ENCODE data around the gene RPS27L. TPM values are rescaled to one million over a fixed set of nuclear protein-coding genes. Genes with fewer than 3 reads are reported as not detected.

The RPS27L gene
- total and polyA plus RNA-seq, 2 of the 8 experiments (the other 6 are each of a cell fraction or from before 2014, with no cell fraction given): 115 to 143 TPM

GRCh38 chr15:63185206-63185605, 27.9 kb upstream of the RPS27L start (continued):
- TF ChIP-seq, protein P1, sequence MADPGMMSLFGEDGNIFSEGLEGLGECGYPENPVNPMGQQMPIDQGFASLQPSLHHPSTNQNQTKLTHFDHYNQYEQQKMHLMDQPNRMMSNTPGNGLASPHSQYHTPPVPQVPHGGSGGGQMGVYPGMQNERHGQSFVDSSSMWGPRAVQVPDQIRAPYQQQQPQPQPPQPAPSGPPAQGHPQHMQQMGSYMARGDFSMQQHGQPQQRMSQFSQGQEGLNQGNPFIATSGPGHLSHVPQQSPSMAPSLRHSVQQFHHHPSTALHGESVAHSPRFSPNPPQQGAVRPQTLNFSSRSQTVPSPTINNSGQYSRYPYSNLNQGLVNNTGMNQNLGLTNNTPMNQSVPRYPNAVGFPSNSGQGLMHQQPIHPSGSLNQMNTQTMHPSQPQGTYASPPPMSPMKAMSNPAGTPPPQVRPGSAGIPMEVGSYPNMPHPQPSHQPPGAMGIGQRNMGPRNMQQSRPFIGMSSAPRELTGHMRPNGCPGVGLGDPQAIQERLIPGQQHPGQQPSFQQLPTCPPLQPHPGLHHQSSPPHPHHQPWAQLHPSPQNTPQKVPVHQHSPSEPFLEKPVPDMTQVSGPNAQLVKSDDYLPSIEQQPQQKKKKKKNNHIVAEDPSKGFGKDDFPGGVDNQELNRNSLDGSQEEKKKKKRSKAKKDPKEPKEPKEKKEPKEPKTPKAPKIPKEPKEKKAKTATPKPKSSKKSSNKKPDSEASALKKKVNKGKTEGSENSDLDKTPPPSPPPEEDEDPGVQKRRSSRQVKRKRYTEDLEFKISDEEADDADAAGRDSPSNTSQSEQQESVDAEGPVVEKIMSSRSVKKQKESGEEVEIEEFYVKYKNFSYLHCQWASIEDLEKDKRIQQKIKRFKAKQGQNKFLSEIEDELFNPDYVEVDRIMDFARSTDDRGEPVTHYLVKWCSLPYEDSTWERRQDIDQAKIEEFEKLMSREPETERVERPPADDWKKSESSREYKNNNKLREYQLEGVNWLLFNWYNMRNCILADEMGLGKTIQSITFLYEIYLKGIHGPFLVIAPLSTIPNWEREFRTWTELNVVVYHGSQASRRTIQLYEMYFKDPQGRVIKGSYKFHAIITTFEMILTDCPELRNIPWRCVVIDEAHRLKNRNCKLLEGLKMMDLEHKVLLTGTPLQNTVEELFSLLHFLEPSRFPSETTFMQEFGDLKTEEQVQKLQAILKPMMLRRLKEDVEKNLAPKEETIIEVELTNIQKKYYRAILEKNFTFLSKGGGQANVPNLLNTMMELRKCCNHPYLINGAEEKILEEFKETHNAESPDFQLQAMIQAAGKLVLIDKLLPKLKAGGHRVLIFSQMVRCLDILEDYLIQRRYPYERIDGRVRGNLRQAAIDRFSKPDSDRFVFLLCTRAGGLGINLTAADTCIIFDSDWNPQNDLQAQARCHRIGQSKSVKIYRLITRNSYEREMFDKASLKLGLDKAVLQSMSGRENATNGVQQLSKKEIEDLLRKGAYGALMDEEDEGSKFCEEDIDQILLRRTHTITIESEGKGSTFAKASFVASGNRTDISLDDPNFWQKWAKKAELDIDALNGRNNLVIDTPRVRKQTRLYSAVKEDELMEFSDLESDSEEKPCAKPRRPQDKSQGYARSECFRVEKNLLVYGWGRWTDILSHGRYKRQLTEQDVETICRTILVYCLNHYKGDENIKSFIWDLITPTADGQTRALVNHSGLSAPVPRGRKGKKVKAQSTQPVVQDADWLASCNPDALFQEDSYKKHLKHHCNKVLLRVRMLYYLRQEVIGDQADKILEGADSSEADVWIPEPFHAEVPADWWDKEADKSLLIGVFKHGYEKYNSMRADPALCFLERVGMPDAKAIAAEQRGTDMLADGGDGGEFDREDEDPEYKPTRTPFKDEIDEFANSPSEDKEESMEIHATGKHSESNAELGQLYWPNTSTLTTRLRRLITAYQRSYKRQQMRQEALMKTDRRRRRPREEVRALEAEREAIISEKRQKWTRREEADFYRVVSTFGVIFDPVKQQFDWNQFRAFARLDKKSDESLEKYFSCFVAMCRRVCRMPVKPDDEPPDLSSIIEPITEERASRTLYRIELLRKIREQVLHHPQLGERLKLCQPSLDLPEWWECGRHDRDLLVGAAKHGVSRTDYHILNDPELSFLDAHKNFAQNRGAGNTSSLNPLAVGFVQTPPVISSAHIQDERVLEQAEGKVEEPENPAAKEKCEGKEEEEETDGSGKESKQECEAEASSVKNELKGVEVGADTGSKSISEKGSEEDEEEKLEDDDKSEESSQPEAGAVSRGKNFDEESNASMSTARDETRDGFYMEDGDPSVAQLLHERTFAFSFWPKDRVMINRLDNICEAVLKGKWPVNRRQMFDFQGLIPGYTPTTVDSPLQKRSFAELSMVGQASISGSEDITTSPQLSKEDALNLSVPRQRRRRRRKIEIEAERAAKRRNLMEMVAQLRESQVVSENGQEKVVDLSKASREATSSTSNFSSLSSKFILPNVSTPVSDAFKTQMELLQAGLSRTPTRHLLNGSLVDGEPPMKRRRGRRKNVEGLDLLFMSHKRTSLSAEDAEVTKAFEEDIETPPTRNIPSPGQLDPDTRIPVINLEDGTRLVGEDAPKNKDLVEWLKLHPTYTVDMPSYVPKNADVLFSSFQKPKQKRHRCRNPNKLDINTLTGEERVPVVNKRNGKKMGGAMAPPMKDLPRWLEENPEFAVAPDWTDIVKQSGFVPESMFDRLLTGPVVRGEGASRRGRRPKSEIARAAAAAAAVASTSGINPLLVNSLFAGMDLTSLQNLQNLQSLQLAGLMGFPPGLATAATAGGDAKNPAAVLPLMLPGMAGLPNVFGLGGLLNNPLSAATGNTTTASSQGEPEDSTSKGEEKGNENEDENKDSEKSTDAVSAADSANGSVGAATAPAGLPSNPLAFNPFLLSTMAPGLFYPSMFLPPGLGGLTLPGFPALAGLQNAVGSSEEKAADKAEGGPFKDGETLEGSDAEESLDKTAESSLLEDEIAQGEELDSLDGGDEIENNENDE (IDR thresholded peaks at IDR 0.05; ENCODE audit: insufficient replicate concordance, low read length): no peak
- TF ChIP-seq CEBPB (IDR thresholded peaks at IDR 0.05; ENCODE audit: low read depth, low read length): no peak

All from H1 (cell line).